ENCODE data around the gene CIT.

- TF ChIP-seq CTCF (IDR thresholded peaks at IDR 0.05 in 2 of 3, conservative IDR thresholded peaks at IDR 0.05 in 1 of 3; ENCODE audit: control insufficient read depth in 2 of 3, extremely low read depth in 1 of 3, insufficient read depth in 1 of 3, low read depth in 3 of 3, low read length in 3 of 3): no peak
- TF ChIP-seq RBBP5 (conservative IDR thresholded peaks at IDR 0.05): no peak
- no peak for TF ChIP-seq FOXK2 (IDR thresholded peaks at IDR 0.05)
- no peak for TF ChIP-seq WRNIP1 (IDR thresholded peaks at IDR 0.05; ENCODE audit: borderline replicate concordance, low read depth, low read length)
- no peak for TF ChIP-seq MXI1 (IDR thresholded peaks at IDR 0.05; ENCODE audit: low read depth, low read length)
- TF ChIP-seq EP300 (IDR thresholded peaks at IDR 0.05; ENCODE audit: borderline replicate concordance in 1 of 2, control insufficient read depth in 1 of 2, low read depth in 2 of 2, low read length in 2 of 2): no peak
- no peak for TF ChIP-seq ASH2L (IDR thresholded peaks at IDR 0.05; ENCODE audit: borderline replicate concordance, low read depth)
- TF ChIP-seq HDAC2 (IDR thresholded peaks at IDR 0.05): no peak
- no peak for TF ChIP-seq JUND (IDR thresholded peaks at IDR 0.05; ENCODE audit: low read depth, low read length)
- no peak for TF ChIP-seq SRF (IDR thresholded peaks at IDR 0.05; ENCODE audit: low read depth in 2 of 2, low read length in 2 of 2)
Measured at GRCh38 chr12:119828300-119828699, 48.8 kb downstream of the CIT start.
